ENCODE results near the gene RHOT2.

The RHOT2 gene
- total RNA-seq: 187 to 216 (median 197) reads per million in 4 experiments

- peak; percentile 71 for DNase-seq
Observed at GRCh38 chr16:667780-668518, at the start of gene RHOT2. Gene RHOT2, plus strand, starts transcription at chr16:668132. Its CDS starts 68 bp downstream, at chr16:668200.

DNA sequence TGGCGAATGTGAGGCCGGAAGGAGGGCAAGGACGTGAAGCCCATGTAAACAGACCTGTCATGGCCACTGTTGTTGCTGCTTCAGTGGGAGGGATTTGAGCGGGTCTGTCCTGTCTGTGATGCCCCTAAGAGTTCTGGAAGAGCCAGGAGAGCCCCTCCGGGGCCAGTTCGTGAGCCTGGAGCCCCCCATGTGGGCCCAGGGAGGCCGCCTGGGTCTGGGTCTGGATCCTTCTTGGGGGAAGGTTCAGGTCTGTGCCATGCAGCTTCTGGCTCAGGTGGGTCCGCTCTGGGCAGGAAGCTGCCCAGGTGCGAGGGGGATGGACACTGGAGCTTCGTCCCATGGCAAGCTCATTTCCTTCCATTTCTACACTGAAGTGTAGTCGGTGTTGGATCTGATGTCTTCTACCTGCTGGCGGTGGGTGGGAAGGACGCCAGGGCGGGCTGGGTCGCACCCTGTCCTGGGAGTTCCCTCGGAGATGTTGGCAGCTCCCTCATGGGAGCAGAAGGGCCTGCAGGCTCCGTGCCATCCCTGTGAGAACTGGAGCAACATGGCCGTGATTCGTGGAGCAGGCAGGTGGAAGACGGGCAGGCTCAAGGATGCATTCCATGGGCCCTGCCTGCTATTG is 48.3 kb upstream of the RHOT2 start:
- no peak for DNase-seq

DNA sequence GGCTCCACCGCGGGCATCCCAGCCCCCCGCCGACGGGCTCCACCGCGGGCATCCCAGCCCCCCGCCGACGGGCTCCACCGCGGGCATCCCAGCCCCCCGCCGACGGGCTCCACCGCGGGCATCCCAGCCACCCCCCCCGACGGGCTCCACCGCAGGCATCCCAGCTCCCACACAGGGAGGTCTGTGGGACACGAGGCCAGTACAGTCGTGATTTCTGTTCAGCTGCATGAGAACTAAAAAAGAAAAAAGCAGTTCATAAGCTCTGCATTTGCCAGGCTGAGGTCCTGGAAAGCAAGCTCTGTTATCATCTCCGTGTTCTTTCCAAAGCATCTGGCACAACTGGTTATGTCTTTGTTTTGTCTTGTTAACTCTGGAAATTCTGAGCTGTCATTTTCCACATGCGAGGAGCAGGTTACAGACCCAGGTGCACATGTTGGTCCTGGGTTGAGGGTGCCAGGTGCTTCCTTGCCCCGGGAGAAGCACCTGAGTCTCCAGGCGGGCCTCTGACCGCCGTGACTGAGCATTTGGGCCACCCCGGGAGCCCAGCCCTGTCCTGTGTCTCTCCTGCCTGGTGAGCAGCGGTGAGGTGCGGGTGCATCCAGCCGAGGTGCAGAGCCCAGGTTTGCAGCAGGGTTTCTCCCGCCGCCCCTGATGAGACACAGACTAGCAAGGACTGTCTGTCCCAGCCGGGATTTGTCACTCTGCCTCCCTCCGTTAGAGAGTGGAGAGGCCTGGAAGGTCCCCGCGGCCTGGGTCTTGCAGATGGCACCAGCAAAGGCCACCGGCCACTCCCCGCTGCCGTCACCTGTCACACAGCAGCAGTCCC is 47.0 kb upstream of the RHOT2 start:
- DNase-seq: no peak

GRCh38 chr16:621526-622105 is 46.3 kb upstream of the RHOT2 start:
- DNase-seq: no peak

- DNase-seq: no peak
Observed at GRCh38 chr16:622920-623280, 45.0 kb upstream of the RHOT2 start.

- no peak for DNase-seq
Observed at GRCh38 chr16:624526-625070, 43.3 kb upstream of the RHOT2 start.

GRCh38 chr16:625117-625976 is 42.6 kb upstream of the RHOT2 start:
- DNase-seq: no peak

DNA sequence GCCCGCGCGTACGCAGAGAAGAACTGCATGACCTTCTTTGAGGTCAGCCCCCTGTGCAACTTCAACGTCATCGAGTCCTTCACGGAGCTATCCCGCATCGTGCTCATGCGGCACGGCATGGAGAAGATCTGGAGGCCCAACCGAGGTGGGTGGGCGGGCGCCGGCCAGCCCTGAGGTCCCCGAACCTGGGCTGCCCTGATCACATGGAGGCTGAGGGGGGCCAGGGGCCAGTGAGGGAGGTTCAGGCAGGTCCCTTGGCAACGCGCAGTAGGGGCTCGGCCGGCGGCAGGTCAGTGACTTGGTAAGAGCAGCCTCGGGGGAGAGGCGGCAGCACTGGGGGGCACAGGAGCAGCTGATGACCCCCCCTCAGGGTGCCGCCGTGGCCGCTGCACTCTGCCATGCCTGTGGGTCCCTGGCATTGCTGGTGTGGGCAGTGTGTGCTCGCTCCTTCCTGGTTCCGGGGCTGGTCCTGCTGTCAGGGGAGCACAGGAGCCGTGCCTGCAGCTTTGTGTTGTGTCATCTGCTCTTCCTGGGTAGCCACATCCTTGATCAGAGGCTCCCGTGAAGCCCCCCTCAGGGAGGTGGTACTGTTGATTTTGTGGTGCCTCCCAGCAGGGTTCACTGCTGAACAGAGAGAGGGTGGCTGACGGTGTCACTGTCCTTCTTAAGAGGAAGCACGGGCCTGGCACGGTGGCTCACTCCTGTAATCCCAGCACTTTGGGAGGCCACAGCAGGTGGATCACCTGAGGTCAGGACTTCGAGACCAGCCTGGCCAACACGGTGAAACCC is 41.8 kb upstream of the RHOT2 start:
- DNase-seq: no peak

- no peak for DNase-seq
Observed at GRCh38 chr16:626787-627453, 41.0 kb upstream of the RHOT2 start.

DNA sequence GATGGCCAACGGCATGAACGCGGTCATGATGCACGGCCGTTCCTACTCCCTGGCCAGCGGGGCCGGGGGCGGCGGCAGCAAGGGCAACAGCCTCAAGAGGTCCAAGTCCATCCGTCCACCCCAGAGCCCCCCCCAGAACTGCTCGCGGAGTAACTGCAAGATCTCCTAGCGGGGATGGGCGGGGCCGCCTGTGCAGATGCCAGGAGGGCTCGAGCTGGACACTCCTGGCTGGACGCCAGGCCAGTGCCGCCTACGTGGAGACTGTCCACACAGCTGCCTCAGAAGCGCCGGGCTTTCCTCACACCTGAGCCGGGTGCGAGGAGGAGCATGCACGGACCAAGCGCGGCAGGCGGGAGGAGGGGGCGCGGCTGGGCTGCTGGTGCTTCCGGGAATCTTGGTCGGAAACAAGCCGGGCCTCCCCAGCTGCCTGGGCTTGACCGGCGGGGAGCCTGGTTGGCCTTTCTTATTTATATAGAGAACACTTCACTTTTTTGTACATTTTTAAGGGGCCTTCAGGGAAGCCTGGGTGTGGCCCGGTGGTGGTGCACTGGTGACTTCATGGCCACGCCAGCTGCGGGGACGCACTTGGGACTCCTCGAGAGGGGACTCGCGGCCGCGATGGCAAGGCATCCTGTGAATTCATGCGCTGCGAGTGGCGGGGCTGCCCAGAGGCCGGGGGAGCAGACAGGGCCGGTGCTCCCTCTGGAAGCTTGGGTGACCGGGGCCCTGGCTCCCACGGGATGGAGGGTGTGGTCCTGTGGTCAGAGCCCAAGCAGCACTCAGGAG is 40.3 kb upstream of the RHOT2 start:
- no peak for DNase-seq

DNA sequence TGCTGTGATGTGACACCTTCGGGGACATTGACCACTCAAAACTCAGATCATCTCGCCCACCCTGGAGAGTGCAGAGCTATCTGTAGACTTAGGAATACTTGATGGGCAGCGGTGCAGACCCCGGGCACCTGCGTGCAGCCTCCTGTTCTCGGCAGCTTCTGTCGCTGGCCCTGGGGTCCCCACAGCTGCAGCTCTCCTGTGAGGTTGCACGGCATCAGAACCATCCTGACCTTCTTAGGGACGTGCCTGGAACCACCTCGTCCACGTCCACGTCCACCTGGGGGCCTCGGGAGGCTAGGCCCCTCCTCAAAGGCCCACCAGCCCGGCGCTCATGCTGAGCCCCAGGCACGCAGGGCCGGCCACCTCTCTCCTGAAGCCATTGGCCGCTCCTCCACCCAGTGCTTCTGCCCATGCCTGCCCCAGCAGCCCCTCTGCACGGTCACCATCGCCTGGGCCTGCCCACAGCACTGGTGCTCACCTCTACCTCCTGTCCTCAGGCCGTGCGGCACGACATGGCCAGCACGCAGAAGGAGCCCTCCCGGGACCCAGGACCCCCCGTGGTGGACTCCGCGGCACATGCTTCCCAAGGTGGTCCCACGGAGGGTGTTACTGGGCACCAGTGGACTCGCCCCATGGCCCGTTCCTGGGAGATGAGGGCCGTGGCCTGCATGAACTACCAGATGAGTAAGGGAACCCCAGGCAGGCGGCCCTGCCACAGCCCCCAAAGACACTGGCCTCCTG is 39.4 kb upstream of the RHOT2 start:
- DNase-seq: no peak

DNA sequence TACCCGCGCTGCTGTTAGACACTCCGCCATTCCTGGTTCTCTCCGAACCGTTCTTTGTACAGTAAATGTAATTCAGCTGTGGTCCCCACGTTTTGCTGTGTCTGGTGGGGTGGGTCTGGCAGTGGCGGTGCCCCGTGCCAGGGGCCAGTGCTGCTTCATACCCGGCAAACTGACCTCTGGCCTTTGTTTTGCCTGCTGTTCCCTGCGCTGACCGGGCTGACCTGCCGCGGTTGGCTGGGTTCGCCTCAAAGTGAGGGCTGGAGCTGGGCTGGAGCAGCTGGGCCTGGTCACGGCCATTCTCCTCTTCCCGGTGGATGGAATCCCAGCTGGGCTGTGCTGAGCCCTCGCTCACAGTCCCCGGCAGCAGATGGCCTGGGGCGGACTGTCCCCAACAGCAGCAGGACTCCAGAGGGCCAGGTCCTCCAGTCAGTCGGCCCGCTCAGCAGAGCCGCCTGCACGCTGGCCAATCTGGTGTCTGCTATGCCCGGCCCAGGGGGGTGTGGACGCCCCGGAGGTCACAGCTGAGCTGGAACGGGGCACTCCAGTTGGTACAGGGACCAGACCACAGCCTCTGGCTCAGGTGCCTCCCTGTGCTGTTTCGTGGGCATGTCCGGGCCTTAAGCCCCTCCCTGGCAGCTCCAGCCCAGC is 38.6 kb upstream of the RHOT2 start:
- no peak for DNase-seq

DNA sequence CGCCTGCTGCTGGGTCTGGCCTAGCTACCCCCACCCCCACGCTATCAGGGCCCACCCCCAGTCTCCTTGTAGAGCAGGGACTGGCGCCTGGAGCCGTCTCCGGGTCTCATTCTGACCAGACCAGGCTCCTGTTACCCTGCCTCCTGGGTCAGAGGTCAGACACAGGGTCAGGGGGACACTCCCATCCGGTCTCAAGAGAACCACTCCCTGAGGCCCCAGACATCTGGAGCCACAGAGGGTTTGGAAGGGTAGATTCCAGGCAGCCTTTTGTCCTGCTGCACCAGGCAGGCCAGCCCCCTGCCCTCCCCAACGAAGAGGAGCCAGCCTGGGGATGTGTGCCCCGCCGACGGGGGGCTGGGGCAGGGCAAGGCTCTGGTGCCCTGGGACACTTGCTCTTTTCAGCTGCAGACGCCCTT is 38.1 kb upstream of the RHOT2 start:
- DNase-seq: no peak

DNA sequence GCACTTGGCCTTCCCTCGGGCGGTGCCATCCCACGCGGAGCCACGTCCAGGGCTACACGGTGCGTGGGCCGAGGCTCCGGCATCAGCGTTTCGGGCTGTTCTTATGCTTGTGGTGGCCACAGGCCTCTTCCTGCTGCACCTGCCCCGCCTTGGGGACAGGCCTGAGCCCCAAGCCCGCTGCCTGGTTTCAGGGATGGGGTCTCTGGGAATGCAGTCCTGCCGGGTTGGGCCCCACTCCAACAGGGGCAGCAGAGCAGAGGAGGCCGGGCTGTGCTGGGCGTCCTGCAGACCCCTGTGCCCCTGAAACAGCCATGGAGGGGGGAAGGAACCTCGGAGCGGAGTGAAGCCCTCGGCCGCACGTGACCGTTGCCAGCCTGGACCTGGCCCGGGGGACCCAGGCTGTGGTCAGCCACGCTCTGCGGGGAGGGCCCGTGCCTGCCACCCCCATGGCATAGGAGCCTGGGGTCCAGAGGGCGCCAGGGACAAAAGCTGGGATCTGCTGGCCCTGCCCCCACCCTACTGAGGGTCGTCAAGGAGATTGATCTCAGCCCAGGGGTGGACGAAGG is 37.6 kb upstream of the RHOT2 start:
- no peak for DNase-seq

DNA sequence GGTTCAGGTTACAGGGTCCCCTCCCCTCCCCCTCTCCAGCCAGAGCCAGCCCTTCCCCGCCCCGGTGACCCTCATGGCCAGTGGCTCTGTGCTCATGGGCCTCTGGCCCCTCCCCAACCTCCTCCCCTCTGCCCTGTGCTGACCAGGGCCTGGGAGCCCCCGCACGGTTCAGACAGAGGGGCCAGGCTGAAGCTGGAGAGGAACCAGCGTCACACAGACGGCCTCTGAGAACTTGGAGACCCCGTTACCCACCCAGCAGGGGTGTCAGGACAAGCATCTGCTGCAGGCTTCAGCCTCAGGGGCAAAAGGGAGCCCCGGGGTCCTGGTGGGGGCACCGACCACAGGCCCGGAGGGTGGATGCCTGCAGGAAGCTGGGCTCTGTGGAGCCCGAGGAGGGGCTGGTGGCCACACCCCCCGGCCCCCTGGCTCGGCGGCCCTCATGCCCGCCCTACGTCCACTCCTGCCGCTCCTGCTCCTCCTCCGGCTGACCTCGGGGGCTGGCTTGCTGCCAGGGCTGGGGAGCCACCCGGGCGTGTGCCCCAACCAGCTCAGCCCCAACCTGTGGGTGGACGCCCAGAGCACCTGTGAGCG is 37.0 kb upstream of the RHOT2 start, which contains the start of gene WFIKKN1:
Gene WFIKKN1 (plus strand): TSS at position 171 of the 591 bp plus-strand sequence. CDS start 269 bp downstream, at position 440.
- no peak for DNase-seq

- DNase-seq: no peak
Observed at GRCh38 chr16:631808-632358, 36.0 kb upstream of the RHOT2 start.

All from effector CD8-positive, alpha-beta T cell (primary cell).